Measurements from ENCODE around the gene ZNF26. TPM values are rescaled to one million over a fixed set of nuclear protein-coding genes. Genes with fewer than 3 reads are reported as not detected.

Gene ZNF26
- total RNA-seq, 2 experiments from 2014 or later, result 29.1 to 31.9 TPM

- no peaks in the 10 kb centered on the region for H3K27me3 ChIP-seq (ENCODE audit: control insufficient read depth in 1 of 2, insufficient read depth in 2 of 2, low read length in 2 of 2)
- Mint-ChIP-seq H3K27me3 (no peaks in the 10 kb centered on the region), H3K4me1 (ENCODE audit: low read depth) (no peaks in the 10 kb centered on the region), H3K4me3 (no peak overlapping the region), H3K27ac (no peak overlapping the region), H3K36me3 (ENCODE audit: low read depth) (peaks cover 77% of the 10 kb centered on the region), H3K9me3 (peaks cover 5% of the 10 kb centered on the region)
- peaks cover 32% of the 10 kb centered on the region for H3K36me3 ChIP-seq (ENCODE audit: insufficient read depth, low read length)
- DNase-seq (no peak), ATAC-seq (ENCODE audit: poor library complexity) (no peak)
- no peak for TF ChIP-seq CTCF (IDR thresholded peaks at IDR 0.05)
- intact Hi-C loops (cut with DNase I, micrococcal nuclease), result no loop called here
- CTCF ChIA-PET, result no interaction called here
- H3K27ac ChIP-seq (ENCODE audit: low read depth in 1 of 2, low read length in 2 of 2), result no peak overlapping the region
- POLR2A ChIA-PET, result no interaction called here
- H3K4me3 ChIP-seq (ENCODE audit: low read length), result no peak overlapping the region
- peaks cover 47 to 85% of the 10 kb centered on the region in 2 experiments for H3K9me3 ChIP-seq (ENCODE audit: control insufficient read depth in 1 of 2, insufficient read depth in 1 of 2, low read length in 2 of 2)
- H3K4me1 ChIP-seq (ENCODE audit: insufficient read depth, low read length), result no peaks in the 10 kb centered on the region
These were observed 46.0 kb upstream of the ZNF26 start for GRCh38 chr12:132940071-132940719.

GRCh38 chr12:132941336-132941954 is 44.7 kb upstream of the ZNF26 start:
- intact Hi-C loops (cut with DNase I, micrococcal nuclease), result no loop called here
- peaks cover under 1% of the 10 kb centered on the region for H3K9me3 Mint-ChIP-seq
- TF ChIP-seq CTCF (IDR thresholded peaks at IDR 0.05), result no peak
- Histone ChIP-seq H3K36me3 (ENCODE audit: insufficient read depth, low read length) (peaks cover 43% of the 10 kb centered on the region), H3K4me1 (ENCODE audit: insufficient read depth, low read length) (no peaks in the 10 kb centered on the region), H3K9me3 (ENCODE audit: control insufficient read depth in 1 of 2, insufficient read depth in 1 of 2, low read length in 2 of 2) (peaks cover 55 to 87% of the 10 kb centered on the region in 2 experiments), H3K27me3 (ENCODE audit: control insufficient read depth in 1 of 2, insufficient read depth in 2 of 2, low read length in 2 of 2) (no peaks in the 10 kb centered on the region), H3K27ac (ENCODE audit: low read depth in 1 of 2, low read length in 2 of 2) (no peak overlapping the region), H3K4me3 (ENCODE audit: low read length) (no peak overlapping the region)
- no peak overlapping the region for H3K27ac Mint-ChIP-seq
- DNase-seq, result no peak
- H3K4me3 Mint-ChIP-seq, result no peak overlapping the region
- H3K27me3 Mint-ChIP-seq, result no peaks in the 10 kb centered on the region
- ATAC-seq (ENCODE audit: poor library complexity), result no peak
- peaks cover 82% of the 10 kb centered on the region for H3K36me3 Mint-ChIP-seq (ENCODE audit: low read depth)
- H3K4me1 Mint-ChIP-seq (ENCODE audit: low read depth), result no peaks in the 10 kb centered on the region
- POLR2A ChIA-PET, result no interaction called here
- CTCF ChIA-PET, result no interaction called here

GRCh38 chr12:132942611-132943010 is 43.6 kb upstream of the ZNF26 start:
- ATAC-seq (ENCODE audit: poor library complexity) (no peak), DNase-seq (no peak)
- Mint-ChIP-seq H3K27me3 (no peaks in the 10 kb centered on the region), H3K36me3 (ENCODE audit: low read depth) (peaks cover 80% of the 10 kb centered on the region), H3K27ac (no peak overlapping the region), H3K4me1 (ENCODE audit: low read depth) (no peaks in the 10 kb centered on the region), H3K4me3 (no peak overlapping the region), H3K9me3 (no peaks in the 10 kb centered on the region)
- no peak overlapping the region for H3K4me3 ChIP-seq (ENCODE audit: low read length)
- intact Hi-C loops (cut with DNase I, micrococcal nuclease), result no loop called here
- H3K9me3 ChIP-seq (ENCODE audit: control insufficient read depth in 1 of 2, insufficient read depth in 1 of 2, low read length in 2 of 2), result peaks cover 47 to 90% of the 10 kb centered on the region in 2 experiments
- POLR2A ChIA-PET, result no interaction called here
- no peak for TF ChIP-seq CTCF (IDR thresholded peaks at IDR 0.05)
- CTCF ChIA-PET, result no interaction called here
- peaks cover 45% of the 10 kb centered on the region for H3K36me3 ChIP-seq (ENCODE audit: insufficient read depth, low read length)
- no peak overlapping the region for H3K27ac ChIP-seq (ENCODE audit: low read depth in 1 of 2, low read length in 2 of 2)
- no peaks in the 10 kb centered on the region for H3K27me3 ChIP-seq (ENCODE audit: control insufficient read depth in 1 of 2, insufficient read depth in 2 of 2, low read length in 2 of 2)
- H3K4me1 ChIP-seq (ENCODE audit: insufficient read depth, low read length), result no peaks in the 10 kb centered on the region

All from CD4-positive, alpha-beta T cell (primary cell).